Activated T-cell treated with anti-CD3 and anti-CD28 coated beads, Interleukin-2, amount 50 U/mL, for 24 hours (primary cell): ENCODE measurements around the gene PSMD10.

Source experiments
- DNase-seq: peaks from one replicate; pipeline ENCODE4 v3.0.0-alpha.2; 2020
- H3K27ac Mint-ChIP-seq: 2 replicates; pipeline ENCODE4 v1.8.0; 2020; ENCODE audit warnings: mild to moderate bottlenecking, mixed read lengths
- H3K27me3 Mint-ChIP-seq: 2 replicates; pipeline ENCODE4 v1.8.0; 2020; ENCODE audit warnings: mixed read lengths
- H3K36me3 Mint-ChIP-seq: 2 replicates; pipeline ENCODE4 v1.8.0; 2020; ENCODE audit warnings: low read depth, mixed read lengths
- H3K4me1 Mint-ChIP-seq: 2 replicates; pipeline ENCODE4 v1.8.0; 2020; ENCODE audit warnings: low read depth, mixed read lengths
- H3K4me3 Mint-ChIP-seq: 2 replicates; pipeline ENCODE4 v1.8.0; 2020; ENCODE audit warnings: mild to moderate bottlenecking, moderate library complexity, mixed read lengths
- H3K9me3 Mint-ChIP-seq: 2 replicates; pipeline ENCODE4 v1.8.0; 2020; ENCODE audit warnings: mixed read lengths

The PSMD10 gene

GRCh38 chrX:108053218-108053617 lies 38.1 kb downstream of the PSMD10 start:
- H3K27me3 Mint-ChIP-seq = peaks cover 53% of the 10 kb centered on the region
- H3K36me3 Mint-ChIP-seq = no peaks in the 10 kb centered on the region
- no peak overlapping the region for H3K27ac Mint-ChIP-seq
- peaks cover 11% of the 10 kb centered on the region for H3K4me1 Mint-ChIP-seq
- DNase-seq = no peak
- H3K4me3 Mint-ChIP-seq = no peak overlapping the region
- no peaks in the 10 kb centered on the region for H3K9me3 Mint-ChIP-seq

GRCh38 chrX:108049649-108050048 lies 41.7 kb downstream of the PSMD10 start:
- Mint-ChIP-seq H3K9me3 (no peaks in the 10 kb centered on the region), H3K4me3 (no peak overlapping the region), H3K27ac (no peak overlapping the region), H3K27me3 (peaks cover 43% of the 10 kb centered on the region), H3K36me3 (no peaks in the 10 kb centered on the region), H3K4me1 (peaks cover 14% of the 10 kb centered on the region)
- no peak for DNase-seq

GRCh38 chrX:108044554-108045256 lies 46.6 kb downstream of the PSMD10 start, which contains the start of gene VSIG1:
TSS of gene VSIG1 (plus strand) at chrX:108045065. CDS start at chrX:108045131, 66 bp downstream.
- H3K4me3 Mint-ChIP-seq = no peak within 1 kb of the TSS
- no peaks in the 10 kb centered on the region for H3K36me3 Mint-ChIP-seq
- H3K9me3 Mint-ChIP-seq = no peaks in the 10 kb centered on the region
- DNase-seq = no peak
- H3K27ac Mint-ChIP-seq = no peak within 1 kb of the TSS
- H3K27me3 Mint-ChIP-seq = peaks cover 29% of the 10 kb centered on the region
- H3K4me1 Mint-ChIP-seq = peaks cover 9% of the 10 kb centered on the region

GRCh38 chrX:108036298-108036973 lies 54.9 kb downstream of the PSMD10 start:
- H3K27ac Mint-ChIP-seq = no peak overlapping the region
- DNase-seq = no peak
- H3K4me3 Mint-ChIP-seq = no peak overlapping the region
- H3K4me1 Mint-ChIP-seq = peaks cover 46% of the 10 kb centered on the region
- H3K27me3 Mint-ChIP-seq = peaks cover 36% of the 10 kb centered on the region
- no peaks in the 10 kb centered on the region for H3K9me3 Mint-ChIP-seq
- no peaks in the 10 kb centered on the region for H3K36me3 Mint-ChIP-seq

- Mint-ChIP-seq H3K4me3 (no peak overlapping the region), H3K9me3 (no peaks in the 10 kb centered on the region), H3K27ac (no peak overlapping the region), H3K27me3 (peaks cover 41% of the 10 kb centered on the region), H3K36me3 (no peaks in the 10 kb centered on the region), H3K4me1 (peaks cover 58% of the 10 kb centered on the region)
- DNase-seq = no peak
Observed at GRCh38 chrX:108034725-108035124, 56.6 kb downstream of the PSMD10 start.
